GM12801 (cell line): ENCODE results near the gene STX8.

Experiments used
- TF ChIP-seq, protein P1 (sequence below): IDR thresholded peaks from one replicate; pipeline ENCODE4 v1.5.1; 2011; ENCODE audit warnings: control low read depth; ENCODE audit not compliant: insufficient read length; ENCODE audit errors: extremely low read depth

The STX8 gene

GRCh38 chr17:9206741-9207332 lies 368.8 kb downstream of the STX8 start:
- TF ChIP-seq, protein P1, sequence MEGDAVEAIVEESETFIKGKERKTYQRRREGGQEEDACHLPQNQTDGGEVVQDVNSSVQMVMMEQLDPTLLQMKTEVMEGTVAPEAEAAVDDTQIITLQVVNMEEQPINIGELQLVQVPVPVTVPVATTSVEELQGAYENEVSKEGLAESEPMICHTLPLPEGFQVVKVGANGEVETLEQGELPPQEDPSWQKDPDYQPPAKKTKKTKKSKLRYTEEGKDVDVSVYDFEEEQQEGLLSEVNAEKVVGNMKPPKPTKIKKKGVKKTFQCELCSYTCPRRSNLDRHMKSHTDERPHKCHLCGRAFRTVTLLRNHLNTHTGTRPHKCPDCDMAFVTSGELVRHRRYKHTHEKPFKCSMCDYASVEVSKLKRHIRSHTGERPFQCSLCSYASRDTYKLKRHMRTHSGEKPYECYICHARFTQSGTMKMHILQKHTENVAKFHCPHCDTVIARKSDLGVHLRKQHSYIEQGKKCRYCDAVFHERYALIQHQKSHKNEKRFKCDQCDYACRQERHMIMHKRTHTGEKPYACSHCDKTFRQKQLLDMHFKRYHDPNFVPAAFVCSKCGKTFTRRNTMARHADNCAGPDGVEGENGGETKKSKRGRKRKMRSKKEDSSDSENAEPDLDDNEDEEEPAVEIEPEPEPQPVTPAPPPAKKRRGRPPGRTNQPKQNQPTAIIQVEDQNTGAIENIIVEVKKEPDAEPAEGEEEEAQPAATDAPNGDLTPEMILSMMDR = no peak

DNA sequence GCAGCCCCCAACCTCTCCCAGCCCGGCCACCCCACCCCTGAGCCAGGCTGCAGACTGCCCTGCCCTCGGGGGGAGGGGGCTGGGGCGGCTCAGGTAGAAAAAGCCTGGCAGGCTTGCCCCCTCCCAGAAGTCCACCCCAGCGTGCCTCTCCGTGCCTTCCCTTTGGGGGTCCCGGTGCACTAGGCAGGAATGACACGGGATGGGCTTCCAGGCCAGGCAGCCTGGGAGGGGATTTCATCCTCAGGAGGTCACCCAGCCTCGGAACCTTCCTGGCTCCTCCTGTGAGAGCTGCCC lies 369.3 kb downstream of the STX8 start:
- TF ChIP-seq, protein P1 = no peak

- TF ChIP-seq, protein P1 = no peak
These were observed 369.9 kb downstream of the STX8 start for GRCh38 chr17:9205520-9206409.

GRCh38 chr17:9204637-9205329 lies 370.8 kb downstream of the STX8 start:
- TF ChIP-seq, protein P1 = no peak

- TF ChIP-seq, protein P1 = no peak
These were observed 371.7 kb downstream of the STX8 start for GRCh38 chr17:9203771-9204425.

GRCh38 chr17:9202532-9202931 lies 373.1 kb downstream of the STX8 start:
- TF ChIP-seq, protein P1 = no peak

- TF ChIP-seq, protein P1 = no peak
These were observed 374.8 kb downstream of the STX8 start for GRCh38 chr17:9200699-9201359.
